ENCODE data around the gene OAS2. TPM values are rescaled to one million over a fixed set of nuclear protein-coding genes. Genes with fewer than 3 reads are reported as not detected.

Gene OAS2
- 0.22 to 0.43 TPM (median 0.36 TPM) in 3 replicates for total RNA-seq

- H3K4me3 Mint-ChIP-seq: no peak within 1 kb of the TSS
- no peak for TF ChIP-seq CTCF (IDR thresholded peaks at IDR 0.05; ENCODE audit: unreplicated experiment)
- peaks cover 24% of the 10 kb centered on the region for H3K27me3 Mint-ChIP-seq (ENCODE audit: low read depth)
- peaks cover 22% of the 10 kb centered on the region for H3K9me3 Mint-ChIP-seq
- H3K36me3 Mint-ChIP-seq: no peaks in the 10 kb centered on the region
- no peak within 1 kb of the TSS for H3K27ac Mint-ChIP-seq
- DNase-seq (ENCODE audit: low spot score in 2 of 2, unreplicated experiment in 2 of 2): no peak
- no peaks in the 10 kb centered on the region for H3K4me1 Mint-ChIP-seq
Observed at GRCh38 chr12:112978163-112979040, at the start of gene OAS2. TSS of gene OAS2 (plus strand) at chr12:112978519. CDS start at chr12:112978609, 90 bp downstream.

GRCh38 chr12:112928978-112929377, 49.3 kb upstream of the OAS2 start:
- TF ChIP-seq CTCF (IDR thresholded peaks at IDR 0.05; ENCODE audit: unreplicated experiment): no peak
- DNase-seq (ENCODE audit: low spot score in 2 of 2, unreplicated experiment in 2 of 2): no peak
- Mint-ChIP-seq H3K27ac (no peak overlapping the region), H3K36me3 (no peaks in the 10 kb centered on the region), H3K9me3 (peaks cover 18% of the 10 kb centered on the region), H3K27me3 (ENCODE audit: low read depth) (peaks cover 18% of the 10 kb centered on the region), H3K4me1 (no peaks in the 10 kb centered on the region), H3K4me3 (no peak overlapping the region)

GRCh38 chr12:112929715-112930114, 48.6 kb upstream of the OAS2 start:
- peaks cover 18% of the 10 kb centered on the region for H3K9me3 Mint-ChIP-seq
- DNase-seq (ENCODE audit: low spot score in 2 of 2, unreplicated experiment in 2 of 2): no peak
- no peaks in the 10 kb centered on the region for H3K36me3 Mint-ChIP-seq
- TF ChIP-seq CTCF (IDR thresholded peaks at IDR 0.05; ENCODE audit: unreplicated experiment): no peak
- H3K27me3 Mint-ChIP-seq (ENCODE audit: low read depth): peaks cover 12% of the 10 kb centered on the region
- no peak overlapping the region for H3K4me3 Mint-ChIP-seq
- no peaks in the 10 kb centered on the region for H3K4me1 Mint-ChIP-seq
- H3K27ac Mint-ChIP-seq: no peak overlapping the region

GRCh38 chr12:112930350-112930749, 48.0 kb upstream of the OAS2 start:
- DNase-seq (ENCODE audit: low spot score in 2 of 2, unreplicated experiment in 2 of 2): no peak
- H3K27me3 Mint-ChIP-seq (ENCODE audit: low read depth): peaks cover 10% of the 10 kb centered on the region
- H3K36me3 Mint-ChIP-seq: no peaks in the 10 kb centered on the region
- H3K4me1 Mint-ChIP-seq: no peaks in the 10 kb centered on the region
- TF ChIP-seq CTCF (IDR thresholded peaks at IDR 0.05; ENCODE audit: unreplicated experiment): no peak
- H3K9me3 Mint-ChIP-seq: peaks cover 19% of the 10 kb centered on the region
- no peak overlapping the region for H3K4me3 Mint-ChIP-seq
- no peak overlapping the region for H3K27ac Mint-ChIP-seq

- no peak overlapping the region for H3K4me3 Mint-ChIP-seq
- H3K9me3 Mint-ChIP-seq: peaks cover 9% of the 10 kb centered on the region
- no peak for DNase-seq (ENCODE audit: low spot score in 2 of 2, unreplicated experiment in 2 of 2)
- TF ChIP-seq CTCF (IDR thresholded peaks at IDR 0.05; ENCODE audit: unreplicated experiment): no peak
- no peaks in the 10 kb centered on the region for H3K4me1 Mint-ChIP-seq
- H3K27me3 Mint-ChIP-seq (ENCODE audit: low read depth): peaks cover 13% of the 10 kb centered on the region
- H3K36me3 Mint-ChIP-seq: no peaks in the 10 kb centered on the region
- H3K27ac Mint-ChIP-seq: no peak overlapping the region
Observed at GRCh38 chr12:112932485-112933128, 45.7 kb upstream of the OAS2 start.
